HUDEP-2 (cell line): ENCODE measurements around the gene SECISBP2.

Experiments used
- DNase-seq, 76 experiments: peaks; one replicate each; lab custom pipeline; 2025; ENCODE audit not compliant: unreplicated experiment in 76 of 76; lab: John Stamatoyannopoulos, UW

Gene SECISBP2

GRCh38 chr9:89400403-89401116 lies 82.3 kb downstream of the SECISBP2 start:
- no peak for DNase-seq

- DNase-seq = no peak
These were observed 84.6 kb downstream of the SECISBP2 start for GRCh38 chr9:89402695-89403427.

- no peak for DNase-seq
These were observed 85.8 kb downstream of the SECISBP2 start for GRCh38 chr9:89404074-89404473.

GRCh38 chr9:89405826-89406225 lies 87.5 kb downstream of the SECISBP2 start:
- DNase-seq = no peak

GRCh38 chr9:89407070-89407469 lies 88.8 kb downstream of the SECISBP2 start:
- no peak for DNase-seq

- no peak for DNase-seq
These were observed 90.4 kb downstream of the SECISBP2 start for GRCh38 chr9:89408628-89409101.
